GM12801 (cell line): Measurements from ENCODE around the gene TRIM33.

Experiments
- TF ChIP-seq, protein P1 (sequence below): IDR thresholded peaks from one replicate; pipeline ENCODE4 v1.5.1; 2011; ENCODE audit warnings: control low read depth; ENCODE audit not compliant: insufficient read length; ENCODE audit errors: extremely low read depth

Gene TRIM33

DNA sequence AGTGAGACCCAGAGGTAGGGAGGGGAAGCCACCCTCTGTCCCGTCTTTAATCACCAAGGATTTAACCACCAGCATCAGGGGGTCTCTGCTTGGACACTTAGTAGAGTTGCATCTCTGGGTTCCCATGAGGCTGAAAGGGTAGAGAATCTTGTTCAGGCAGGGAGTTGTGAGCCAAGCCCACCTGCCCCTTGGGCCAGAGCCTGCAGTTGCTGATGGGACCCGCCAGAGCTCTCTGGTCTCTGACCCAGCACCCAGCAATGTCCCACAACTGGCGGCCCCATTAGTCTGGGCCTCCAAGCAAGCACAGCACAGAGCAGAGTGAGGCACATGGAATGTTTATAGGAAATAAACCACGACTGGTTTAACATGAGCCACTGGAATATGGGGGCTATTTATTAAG is 166.3 kb downstream of the TRIM33 start:
- TF ChIP-seq, protein P1, sequence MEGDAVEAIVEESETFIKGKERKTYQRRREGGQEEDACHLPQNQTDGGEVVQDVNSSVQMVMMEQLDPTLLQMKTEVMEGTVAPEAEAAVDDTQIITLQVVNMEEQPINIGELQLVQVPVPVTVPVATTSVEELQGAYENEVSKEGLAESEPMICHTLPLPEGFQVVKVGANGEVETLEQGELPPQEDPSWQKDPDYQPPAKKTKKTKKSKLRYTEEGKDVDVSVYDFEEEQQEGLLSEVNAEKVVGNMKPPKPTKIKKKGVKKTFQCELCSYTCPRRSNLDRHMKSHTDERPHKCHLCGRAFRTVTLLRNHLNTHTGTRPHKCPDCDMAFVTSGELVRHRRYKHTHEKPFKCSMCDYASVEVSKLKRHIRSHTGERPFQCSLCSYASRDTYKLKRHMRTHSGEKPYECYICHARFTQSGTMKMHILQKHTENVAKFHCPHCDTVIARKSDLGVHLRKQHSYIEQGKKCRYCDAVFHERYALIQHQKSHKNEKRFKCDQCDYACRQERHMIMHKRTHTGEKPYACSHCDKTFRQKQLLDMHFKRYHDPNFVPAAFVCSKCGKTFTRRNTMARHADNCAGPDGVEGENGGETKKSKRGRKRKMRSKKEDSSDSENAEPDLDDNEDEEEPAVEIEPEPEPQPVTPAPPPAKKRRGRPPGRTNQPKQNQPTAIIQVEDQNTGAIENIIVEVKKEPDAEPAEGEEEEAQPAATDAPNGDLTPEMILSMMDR: no peak
